Fibroblast of lung (primary cell): Measurements from ENCODE around the gene HSPH1.

Source experiments
- CTCF ChIP-seq, 2 donors: IDR thresholded peaks in 1 of 2; conservative IDR thresholded peaks in 1 of 2; 1 replicate in 1 of 2; 2 replicates in 1 of 2; pipeline ENCODE4 v1.5.1; 2011 to 2012; ENCODE audit warnings: low read length in 2 of 2, control low read depth in 1 of 2, inconsistent platforms in 1 of 2, low read depth in 1 of 2, mild to moderate bottlenecking in 1 of 2
- EZH2 ChIP-seq: IDR thresholded peaks from 2 replicates; pipeline ENCODE4 v1.5.1; 2012; ENCODE audit warnings: low read length, control low read depth, mild to moderate bottlenecking; ENCODE audit errors: missing control alignments

GRCh38 chr13:31110169-31110568 is 51.5 kb downstream of the HSPH1 start:
- TF ChIP-seq CTCF (conservative IDR thresholded peaks at IDR 0.05 in 1 of 2, IDR thresholded peaks at IDR 0.05 in 1 of 2; ENCODE audit: low read depth in 1 of 2, low read length in 2 of 2) (no peak), EZH2 (no peak)
